ENCODE results near the gene COL8A2.

Gene COL8A2

GRCh38 chr1:36109041-36109679 is 15.9 kb downstream of the COL8A2 start:
- ATAC-seq = peak; percentile 65 to 67

GRCh38 chr1:36108314-36108713 is 16.7 kb downstream of the COL8A2 start:
- no peak for ATAC-seq

DNA sequence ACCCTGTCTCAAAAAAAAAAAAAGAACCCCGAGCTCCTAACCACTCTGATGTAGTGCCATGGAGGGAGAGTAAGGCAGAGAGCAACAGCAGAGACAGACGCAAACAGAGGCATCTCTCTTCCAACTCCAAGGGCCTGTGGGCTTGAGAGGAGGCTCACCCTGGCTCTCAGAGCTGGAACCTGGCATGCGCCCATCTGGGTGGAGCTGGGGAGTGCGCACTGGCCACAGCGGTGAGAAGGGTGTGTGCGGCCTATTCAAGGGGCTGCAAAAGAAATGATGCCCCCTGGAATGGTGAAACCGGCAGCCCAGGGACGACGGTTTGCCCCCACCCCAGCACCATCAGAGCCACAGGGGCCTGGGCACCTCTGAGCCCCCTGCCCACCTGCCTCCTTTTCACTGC is 17.6 kb downstream of the COL8A2 start:
- no peak for ATAC-seq

GRCh38 chr1:36106269-36106668 is 18.8 kb downstream of the COL8A2 start:
- ATAC-seq = no peak

DNA sequence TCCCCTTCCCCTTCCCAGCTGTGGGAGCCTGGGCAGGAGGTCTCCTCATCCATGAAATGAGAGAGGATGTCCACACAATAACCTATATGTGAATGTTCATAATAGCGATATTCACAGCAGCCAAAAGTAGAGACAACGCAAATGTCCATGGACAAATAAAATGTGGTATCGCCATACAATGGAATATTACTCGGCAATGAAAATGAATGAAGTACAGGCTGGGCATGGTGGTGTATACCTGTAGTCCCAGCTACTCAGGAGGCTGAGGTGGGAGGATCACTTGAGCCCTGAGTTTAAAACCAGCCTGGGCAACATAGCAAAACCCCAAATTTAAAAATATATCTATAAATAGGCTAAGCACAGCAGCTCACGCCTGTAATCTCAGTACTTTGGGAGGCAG is 23.5 kb downstream of the COL8A2 start:
- ATAC-seq = no peak

GRCh38 chr1:36100376-36100775 is 24.6 kb downstream of the COL8A2 start:
- ATAC-seq = no peak

- peak; percentile 80 to 88 for ATAC-seq
These were observed 25.2 kb downstream of the COL8A2 start for GRCh38 chr1:36099681-36100341.

DNA sequence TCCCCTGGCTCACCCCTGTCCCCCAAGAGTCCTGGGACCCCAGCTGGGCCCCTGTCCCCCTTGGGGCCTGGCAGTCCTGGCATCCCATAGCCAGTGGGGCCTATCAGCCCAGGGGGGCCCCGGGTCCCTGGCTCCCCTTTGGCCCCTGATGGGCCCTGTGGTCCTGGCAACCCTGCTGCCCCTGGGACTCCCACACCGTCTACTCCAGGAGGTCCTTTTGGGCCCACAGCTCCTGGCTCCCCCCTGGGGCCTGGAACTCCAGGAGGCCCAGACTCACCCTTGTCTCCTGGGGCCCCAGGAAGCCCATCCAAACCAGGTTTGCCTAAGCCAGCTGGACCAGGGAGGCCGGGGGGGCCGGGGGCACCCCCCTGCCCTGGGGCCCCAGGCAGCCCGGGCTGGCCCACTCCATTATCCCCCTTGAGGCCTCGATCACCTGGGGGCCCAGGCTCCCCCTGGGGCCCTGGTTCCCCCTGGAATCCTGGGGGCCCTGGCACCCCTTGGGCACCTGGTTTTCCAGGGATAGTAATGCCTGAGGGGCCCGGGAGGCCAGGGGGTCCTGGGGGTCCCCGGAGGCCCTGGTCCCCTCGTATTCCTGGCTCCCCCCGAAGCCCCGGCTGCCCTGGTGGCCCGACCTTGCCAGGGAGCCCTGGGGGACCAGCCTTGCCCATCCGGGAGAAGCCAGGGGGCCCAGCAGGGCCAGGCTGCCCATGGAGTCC is 26.2 kb downstream of the COL8A2 start:
- ATAC-seq = no peak

DNA sequence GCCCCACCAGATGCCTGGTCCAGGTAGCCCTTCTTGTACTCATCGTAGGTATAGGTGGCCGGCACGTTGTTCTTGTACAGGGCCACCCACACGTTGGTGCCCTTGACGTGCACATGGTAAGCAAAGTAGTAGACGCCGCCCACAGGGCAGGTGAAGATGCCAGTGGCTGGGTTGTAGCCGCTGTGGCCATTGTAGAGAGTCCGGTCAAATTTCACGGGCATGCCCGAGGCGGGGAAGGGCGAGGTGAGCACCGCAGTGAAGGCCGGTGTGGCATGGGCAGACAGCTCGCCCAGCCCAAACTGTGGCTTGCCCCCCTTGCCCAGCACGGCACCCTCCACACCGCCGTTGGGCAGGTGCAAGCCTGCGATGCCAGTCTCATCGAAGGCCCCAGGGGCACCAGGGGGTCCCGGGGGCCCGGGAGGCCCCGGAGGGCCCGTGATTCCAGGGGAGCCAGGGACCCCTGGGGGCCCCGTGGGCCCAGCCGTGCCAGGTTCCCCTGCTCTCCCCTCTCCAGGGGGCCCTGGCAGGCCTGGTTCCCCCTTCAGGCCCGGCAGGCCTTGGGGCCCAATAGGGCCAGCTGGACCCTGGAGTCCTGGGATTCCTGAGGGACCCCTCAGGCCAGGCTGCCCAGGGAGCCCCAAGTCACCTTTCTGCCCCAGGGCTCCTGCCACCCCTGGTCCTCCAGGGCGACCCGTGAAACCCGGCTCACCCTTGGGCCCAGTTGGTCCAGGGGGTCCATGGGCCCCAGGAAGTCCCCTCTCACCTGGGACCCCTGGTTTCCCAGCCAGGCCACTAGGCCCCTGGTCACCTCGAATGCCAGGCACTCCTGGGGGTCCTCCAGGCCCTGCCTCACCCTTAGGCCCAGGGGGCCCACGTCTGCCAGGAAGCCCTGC is 27.1 kb downstream of the COL8A2 start:
- ATAC-seq = no peak

DNA sequence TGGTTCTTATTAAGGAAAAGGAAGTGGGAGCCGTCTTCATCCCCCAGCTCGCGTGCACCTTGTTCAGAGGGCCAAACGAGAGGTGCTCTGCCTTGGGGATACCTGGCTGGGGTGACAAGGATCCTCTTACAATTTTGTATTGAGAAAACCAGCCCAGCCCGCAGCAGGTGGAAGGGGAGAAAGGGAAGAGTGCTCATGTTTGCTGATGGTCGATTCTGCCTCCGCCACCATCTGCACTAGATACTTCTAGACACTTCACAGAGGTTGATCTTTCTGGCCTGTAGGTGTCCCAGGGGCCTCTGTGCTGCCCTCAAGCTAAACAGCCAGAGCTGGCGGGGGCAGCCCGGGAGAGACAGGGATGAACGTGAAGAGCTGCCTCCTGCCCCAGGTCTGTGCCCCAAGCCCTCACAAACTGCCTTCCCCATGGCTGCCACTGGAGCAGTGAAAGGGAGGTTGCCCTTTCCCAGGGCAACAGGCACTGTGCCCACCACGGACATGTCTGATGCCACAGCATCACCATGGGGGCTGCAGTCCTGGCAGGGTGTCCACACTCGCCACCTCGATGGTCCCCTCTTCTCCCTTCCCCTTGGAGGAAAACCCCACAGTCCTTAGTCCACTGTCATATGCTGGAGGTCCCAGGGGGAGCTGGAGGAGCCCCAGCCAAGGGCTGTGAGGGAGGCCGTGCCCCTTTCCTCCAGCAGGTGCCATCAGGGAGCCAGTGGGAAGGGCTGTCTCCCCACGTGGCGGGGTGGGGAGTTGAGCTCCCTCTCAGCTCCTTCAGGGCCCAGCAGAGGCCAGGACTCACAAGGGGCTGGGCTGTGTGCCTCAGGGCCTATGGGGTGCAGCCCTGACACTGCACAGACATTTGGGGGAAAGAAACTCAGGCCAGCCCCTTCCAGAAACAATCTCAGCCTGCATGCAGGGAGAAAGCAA is 28.3 kb downstream of the COL8A2 start:
- ATAC-seq = no peak

GRCh38 chr1:36095760-36096405 is 29.1 kb downstream of the COL8A2 start:
- ATAC-seq = no peak

DNA sequence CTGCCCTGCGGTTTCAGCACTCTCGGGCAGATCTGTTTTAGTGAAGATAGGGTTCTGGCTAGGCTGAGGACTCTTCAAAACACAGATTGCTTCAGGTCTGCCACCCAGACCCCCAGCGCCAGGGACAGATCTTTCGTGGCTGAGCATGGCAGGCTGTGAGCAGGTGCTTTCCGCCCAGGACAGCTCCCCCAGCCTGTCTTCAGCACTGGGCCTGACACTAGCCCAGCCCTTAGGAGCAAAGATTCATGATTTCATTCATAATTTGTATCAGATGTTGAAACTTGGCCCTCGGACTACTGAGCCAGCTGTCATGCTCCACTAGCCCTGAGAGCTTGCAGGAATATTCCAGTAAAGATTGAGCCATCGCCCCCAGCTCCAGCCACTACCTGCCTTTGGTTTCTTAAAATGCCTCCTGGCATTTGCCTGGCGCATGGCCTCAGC is 30.4 kb downstream of the COL8A2 start:
- ATAC-seq = no peak

DNA sequence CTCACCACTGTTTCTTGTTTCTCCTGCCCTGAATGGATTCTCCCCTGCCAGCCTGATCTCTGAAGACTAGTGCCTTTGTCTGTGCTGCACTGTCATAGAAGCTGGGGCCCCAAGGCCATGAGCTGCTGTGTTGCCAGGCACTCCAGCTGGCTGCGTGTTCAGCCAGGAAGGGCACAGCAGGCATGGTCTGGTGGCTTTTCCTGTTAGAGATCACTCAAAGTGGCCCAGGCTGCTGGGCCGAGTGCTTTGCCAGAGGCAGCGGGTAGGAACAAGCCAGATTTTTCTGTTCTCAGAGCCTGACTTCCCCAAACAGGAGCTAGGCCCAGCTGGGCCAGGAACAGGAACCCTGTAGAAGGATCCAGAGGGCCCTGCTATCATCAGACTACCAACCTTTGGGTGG is 31.1 kb downstream of the COL8A2 start:
- no peak for ATAC-seq

DNA sequence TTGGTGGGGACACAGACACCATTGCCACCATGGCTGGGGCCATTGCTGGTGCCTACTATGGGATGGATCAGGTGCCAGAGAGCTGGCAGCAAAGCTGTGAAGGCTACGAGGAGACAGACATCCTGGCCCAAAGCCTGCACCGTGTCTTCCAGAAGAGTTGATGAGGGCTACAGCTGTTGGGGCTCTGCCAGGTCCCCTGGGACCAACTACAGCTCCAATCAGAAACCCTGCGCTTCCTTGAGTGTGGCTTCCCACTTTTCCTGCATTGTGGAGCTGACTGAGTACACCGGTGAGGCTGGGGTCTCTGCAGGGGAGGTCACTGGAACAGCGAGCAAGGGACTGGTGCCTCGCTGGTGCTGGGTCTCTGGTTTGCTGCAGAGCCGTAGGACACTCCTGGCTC is 31.8 kb downstream of the COL8A2 start:
- ATAC-seq = no peak

DNA sequence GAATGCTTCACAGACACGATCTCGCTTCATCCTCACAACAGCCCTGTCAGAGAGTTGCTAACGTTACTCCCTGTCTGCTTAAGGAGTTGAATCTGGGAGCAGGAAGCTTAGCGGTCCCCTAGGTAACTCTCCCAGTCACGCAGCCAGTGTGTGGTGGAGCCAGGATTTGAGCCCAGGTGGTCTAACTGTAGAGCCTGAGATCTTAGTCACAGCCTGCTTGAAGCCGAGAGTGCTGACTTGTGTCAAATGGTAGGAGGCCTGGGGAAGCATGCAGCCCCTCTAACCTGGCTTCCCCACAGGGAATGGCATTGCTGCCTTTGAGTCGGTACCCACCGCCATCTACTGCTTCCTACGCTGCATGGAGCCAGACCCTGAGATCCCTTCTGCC is 32.2 kb downstream of the COL8A2 start:
- ATAC-seq = no peak

DNA sequence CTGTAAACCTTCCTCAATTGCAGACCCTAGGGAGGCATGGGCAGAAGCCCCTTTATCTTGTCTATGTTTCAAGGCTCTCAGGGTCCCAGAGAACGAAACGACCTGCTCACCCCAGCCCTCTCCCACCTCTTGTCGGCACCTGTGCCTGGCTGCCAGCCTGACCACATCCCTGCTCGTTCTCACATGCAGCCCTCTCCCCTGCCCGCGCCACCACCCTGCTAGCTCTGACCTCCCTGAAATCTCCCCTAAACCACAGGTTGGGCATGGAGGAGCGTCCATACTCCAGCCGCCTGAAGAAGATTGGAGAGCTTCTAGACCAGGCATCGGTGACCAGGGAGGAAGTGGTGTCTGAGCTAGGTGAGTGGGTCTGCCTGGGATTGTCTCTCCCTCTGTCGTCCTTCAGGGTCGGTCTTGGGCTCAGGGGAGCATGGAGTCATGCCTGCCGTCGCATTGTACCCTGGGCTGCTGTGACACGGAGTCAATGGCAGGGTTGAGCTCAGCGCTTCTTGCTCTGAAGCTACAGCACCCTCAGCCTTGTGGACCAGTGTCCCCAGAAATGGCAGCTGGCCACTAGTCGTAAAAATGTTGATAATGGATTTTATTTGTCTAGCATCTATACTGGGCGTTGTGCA is 32.7 kb downstream of the COL8A2 start:
- ATAC-seq = no peak

DNA sequence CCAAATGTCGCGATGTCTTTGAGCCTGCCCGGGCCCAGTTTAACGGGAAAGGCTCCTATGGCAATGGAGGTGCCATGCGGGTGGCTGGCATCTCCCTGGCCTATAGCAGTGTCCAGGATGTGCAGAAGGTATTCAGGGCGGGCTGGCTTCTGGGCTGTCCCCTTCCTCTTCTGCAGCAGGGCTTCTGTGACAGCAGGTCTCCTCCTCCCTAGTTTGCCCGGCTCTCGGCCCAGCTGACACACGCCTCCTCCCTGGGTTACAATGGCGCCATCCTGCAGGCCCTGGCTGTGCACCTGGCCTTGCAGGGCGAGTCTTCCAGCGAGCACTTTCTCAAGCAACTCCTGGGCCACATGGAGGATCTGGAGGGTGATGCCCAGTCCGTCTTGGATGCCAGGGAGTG is 33.3 kb downstream of the COL8A2 start:
- no peak for ATAC-seq

GRCh38 chr1:36091141-36091540 is 33.9 kb downstream of the COL8A2 start:
- no peak for ATAC-seq

DNA sequence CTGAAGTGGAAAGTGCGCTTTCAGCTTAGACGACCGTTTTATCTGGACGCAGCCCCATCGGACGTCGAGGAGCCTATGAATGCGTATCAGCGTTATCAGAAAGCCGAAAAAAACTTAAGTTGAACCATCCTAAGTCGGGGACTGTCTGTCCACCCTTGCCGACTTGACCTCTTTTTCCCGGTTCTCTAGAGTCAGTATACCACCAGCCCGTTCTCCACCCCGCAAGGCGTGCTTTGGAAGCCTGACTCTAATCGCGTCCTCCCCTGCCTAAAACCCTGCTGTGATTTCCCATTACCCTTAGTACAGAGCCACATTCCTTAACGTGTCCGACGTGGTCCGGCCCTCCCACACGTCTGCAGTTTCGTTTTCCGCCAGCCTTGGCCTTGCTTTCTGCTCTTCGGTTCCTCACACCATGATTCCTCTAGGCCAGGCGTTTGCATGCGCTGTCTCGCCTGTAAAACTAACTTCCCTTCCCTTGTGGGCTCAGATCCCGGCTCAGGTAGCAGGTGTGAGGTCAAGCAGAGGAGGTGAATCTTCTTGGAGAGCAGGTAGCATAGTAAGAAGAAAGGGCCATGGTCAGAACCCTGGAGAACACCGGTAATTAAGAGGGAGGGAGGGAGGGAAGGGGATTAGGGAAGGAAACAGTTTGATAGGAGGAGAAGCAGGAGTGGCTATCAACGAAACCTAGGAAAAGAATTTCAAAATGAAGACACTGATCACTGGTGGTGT is 35.5 kb downstream of the COL8A2 start:
- no peak for ATAC-seq

All from activated CD4-positive, CD25-positive, alpha-beta regulatory T cell treated with anti-CD3 and anti-CD28 coated beads, Interleukin-2, amount 50 U/mL, for 24 hours (primary cell).